Caco-2 (cell line): ENCODE results near the gene AMZ1. TPM values are rescaled to one million over a fixed set of nuclear protein-coding genes. Genes with fewer than 3 reads are reported as not detected.
"Not testable (repeated sequence)": the region's sequence is repeated elsewhere in the genome, so short reads cannot be mapped to it uniquely, and the experiment has no call there.

ENCODE experiments used
- BruUV-seq: library from RNA; stranded (reverse); fragments of 400-500 nt; replicated peaks from 2 replicates; lab custom pipeline; 2021; lab: Mats Ljungman, UMichigan
- CTCF ChIA-PET: fragments of 300-600 bp; sonication (Branson Sonifier 250); formaldehyde crosslinking; loops from one replicate; lab custom pipeline; 2022; ENCODE audit warnings: antibody characterized with exemption; lab: Charles Lee
- POLR2A ChIA-PET: fragments of 300-600 bp; sonication (Branson Sonifier 250); formaldehyde crosslinking; loops from one replicate; lab custom pipeline; 2022; ENCODE audit warnings: antibody characterized with exemption; lab: Charles Lee
- DNase-seq, 2 experiments: peaks; one replicate each; pipeline versions ENCODE4 v3.0.0 to v3.0.0-alpha.2; 2020 to 2022
- H3K27me3 ChIP-seq: replicated peaks from 2 replicates; pipeline ENCODE4 v1.6.0; 2011; ENCODE audit warnings: low read length; ENCODE audit not compliant: control insufficient read depth, insufficient read depth
- H3K36me3 ChIP-seq: 2 replicates; pipeline ENCODE4 v1.5.1; 2011; ENCODE audit warnings: low read length; ENCODE audit not compliant: control insufficient read depth, insufficient read depth
- H3K4me1 ChIP-seq: fragments of 250-450 bp; sonication (Bioruptor Pico); 2 replicates; pipeline ENCODE4 v1.5.1; 2020; ENCODE audit warnings: mild to moderate bottlenecking
- H3K4me3 ChIP-seq: 2 replicates; pipeline ENCODE4 v1.5.1; 2011; ENCODE audit warnings: low read depth, mild to moderate bottlenecking, control low read depth, low read length
- H3K9me3 ChIP-seq: fragments of 250-450 bp; sonication (Bioruptor Pico); 2 replicates; pipeline ENCODE4 v1.5.1; 2020; ENCODE audit warnings: mild to moderate bottlenecking, moderate library complexity
- H3K27ac Mint-ChIP-seq: one replicate; pipeline ENCODE4 v1.8.0; 2022; ENCODE audit warnings: mixed read lengths; ENCODE audit not compliant: unreplicated experiment
- H3K27me3 Mint-ChIP-seq: one replicate; pipeline ENCODE4 v1.8.0; 2022; ENCODE audit warnings: mixed read lengths; ENCODE audit not compliant: insufficient read depth, unreplicated experiment
- H3K36me3 Mint-ChIP-seq: one replicate; pipeline ENCODE4 v1.8.0; 2022; ENCODE audit warnings: mild to moderate bottlenecking, mixed read lengths; ENCODE audit not compliant: insufficient read depth, unreplicated experiment
- H3K4me1 Mint-ChIP-seq: one replicate; pipeline ENCODE4 v1.8.0; 2022; ENCODE audit warnings: low read depth, mixed read lengths; ENCODE audit not compliant: unreplicated experiment
- H3K4me3 Mint-ChIP-seq: one replicate; pipeline ENCODE4 v1.8.0; 2022; ENCODE audit warnings: mild to moderate bottlenecking, moderate library complexity, mixed read lengths; ENCODE audit not compliant: unreplicated experiment
- H3K9me3 Mint-ChIP-seq: one replicate; pipeline ENCODE4 v1.8.0; 2022; ENCODE audit warnings: mixed read lengths; ENCODE audit not compliant: unreplicated experiment
- intact Hi-C: fragments of 100-400 bp; cut with micrococcal nuclease; formaldehyde crosslinking; loops from one replicate; pipeline ENCODE4 v1.10.0; 2022; ENCODE audit not compliant: unreplicated experiment
- total RNA-seq: library from RNA; stranded (reverse); gene quantifications from 2 replicates; pipeline ENCODE4 v1.2.3, GENCODE V29; 2022
- TF ChIP-seq, protein P1 (sequence below), 2 experiments: fragments of 200-600 bp in 1 of 2; IDR thresholded peaks; 1 replicate in 1 of 2; 2 replicates in 1 of 2; pipeline versions ENCODE4 v1.5.1 to v1.8.0; 2011 to 2022; ENCODE audit warnings: antibody characterized with exemption in 1 of 2, control low read depth in 1 of 2, inconsistent platforms in 1 of 2, low read depth in 1 of 2, low read length in 1 of 2, mild to moderate bottlenecking in 1 of 2, moderate library complexity in 1 of 2; ENCODE audit not compliant: insufficient read depth in 1 of 2, severe bottlenecking in 1 of 2, unreplicated experiment in 1 of 2

The AMZ1 gene
- total RNA-seq, 1 experiment from 2014 or later, result 0.11 TPM

DNA sequence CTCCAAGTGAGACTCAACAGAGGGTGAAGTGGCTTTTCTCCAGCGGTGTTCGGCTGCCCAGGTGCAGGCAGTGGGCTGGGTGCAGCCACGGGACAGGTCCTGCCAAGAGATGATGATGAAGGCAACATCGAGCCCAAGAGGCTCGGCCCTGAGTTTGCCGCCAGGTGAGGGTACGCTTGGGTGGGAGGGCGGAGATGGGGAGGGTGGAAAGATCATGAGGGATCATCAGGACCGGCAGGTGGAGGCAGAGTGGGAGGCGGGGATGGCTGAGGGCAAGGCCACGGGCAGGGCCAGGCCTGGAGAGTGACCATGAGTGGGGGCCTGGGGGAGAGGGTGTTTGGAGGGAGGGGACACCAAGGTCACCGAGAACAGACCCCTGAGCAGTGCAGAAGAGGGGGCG lies 17.8 kb upstream of the AMZ1 start:
- intact Hi-C loops, result loop anchor here (10.0 kb wide), 1 partner anchor 175 kb away; the partner anchor contains the start of gene GNA12
- Mint-ChIP-seq H3K36me3 (peaks cover 6% of the 10 kb centered on the region), H3K9me3 (peaks cover 11% of the 10 kb centered on the region), H3K4me3 (no peak overlapping the region), H3K27me3 (peaks cover 3% of the 10 kb centered on the region), H3K4me1 (peaks cover 7% of the 10 kb centered on the region), H3K27ac (no peak overlapping the region)
- TF ChIP-seq, protein P1, sequence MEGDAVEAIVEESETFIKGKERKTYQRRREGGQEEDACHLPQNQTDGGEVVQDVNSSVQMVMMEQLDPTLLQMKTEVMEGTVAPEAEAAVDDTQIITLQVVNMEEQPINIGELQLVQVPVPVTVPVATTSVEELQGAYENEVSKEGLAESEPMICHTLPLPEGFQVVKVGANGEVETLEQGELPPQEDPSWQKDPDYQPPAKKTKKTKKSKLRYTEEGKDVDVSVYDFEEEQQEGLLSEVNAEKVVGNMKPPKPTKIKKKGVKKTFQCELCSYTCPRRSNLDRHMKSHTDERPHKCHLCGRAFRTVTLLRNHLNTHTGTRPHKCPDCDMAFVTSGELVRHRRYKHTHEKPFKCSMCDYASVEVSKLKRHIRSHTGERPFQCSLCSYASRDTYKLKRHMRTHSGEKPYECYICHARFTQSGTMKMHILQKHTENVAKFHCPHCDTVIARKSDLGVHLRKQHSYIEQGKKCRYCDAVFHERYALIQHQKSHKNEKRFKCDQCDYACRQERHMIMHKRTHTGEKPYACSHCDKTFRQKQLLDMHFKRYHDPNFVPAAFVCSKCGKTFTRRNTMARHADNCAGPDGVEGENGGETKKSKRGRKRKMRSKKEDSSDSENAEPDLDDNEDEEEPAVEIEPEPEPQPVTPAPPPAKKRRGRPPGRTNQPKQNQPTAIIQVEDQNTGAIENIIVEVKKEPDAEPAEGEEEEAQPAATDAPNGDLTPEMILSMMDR (IDR thresholded peaks at IDR 0.05; ENCODE audit: insufficient read depth in 1 of 2, low read depth in 1 of 2, low read length in 1 of 2, severe bottlenecking in 1 of 2, unreplicated experiment in 1 of 2), result no peak
- no peaks in the 10 kb centered on the region for H3K27me3 ChIP-seq
- no peaks in the 10 kb centered on the region for H3K9me3 ChIP-seq
- ChIA-PET POLR2A (no interaction called here), CTCF (interaction anchor here (0.5 to 1.5 kb wide), 7 partner anchors 10 to 118 kb away, joined by 3 to 13 read pairs (median 4); no protein-coding TSS in a partner anchor)
- no peaks in the 10 kb centered on the region for H3K36me3 ChIP-seq
- H3K4me3 ChIP-seq, result no peak overlapping the region
- H3K4me1 ChIP-seq, result no peaks in the 10 kb centered on the region
- BruUV-seq, result no TSS peak
- no peak for DNase-seq

DNA sequence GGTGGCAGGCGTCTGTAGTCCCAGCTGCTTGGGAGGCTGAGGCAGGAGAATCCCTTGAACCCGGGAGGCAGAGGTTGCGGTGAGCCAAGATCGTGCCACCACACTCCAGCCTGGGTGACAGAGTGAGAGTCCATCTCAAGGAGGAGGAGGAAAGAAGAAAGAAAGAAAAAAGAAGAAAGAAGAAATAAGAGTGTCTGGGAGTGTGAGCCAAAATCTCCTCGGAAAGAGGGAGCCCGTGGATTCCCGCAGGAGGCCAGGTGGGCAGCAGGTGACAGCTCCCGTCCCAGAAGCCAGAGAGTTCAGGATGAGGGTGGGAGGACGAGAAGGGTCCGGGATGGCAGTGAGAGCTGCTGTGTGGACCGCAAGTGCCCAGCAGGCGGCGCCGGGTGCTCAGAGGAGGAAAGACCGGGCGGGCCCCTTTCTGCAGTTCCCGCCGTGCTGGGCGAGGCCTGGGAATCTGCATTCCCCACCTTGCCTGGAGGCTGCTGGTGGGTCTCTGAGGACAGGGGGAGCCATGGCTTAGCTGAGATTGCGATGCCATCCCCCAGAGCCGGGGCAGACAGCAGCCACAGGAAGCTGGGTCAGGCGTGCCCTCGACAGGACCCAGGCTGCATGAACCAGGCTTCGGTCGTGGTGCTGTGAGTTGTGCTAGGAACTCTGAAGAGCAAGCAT lies 17.1 kb upstream of the AMZ1 start:
- intact Hi-C loops, result loop anchor here (1.0 to 10.0 kb wide), 2 partner anchors 9 to 174 kb away; partner anchors contain the start of gene GNA12
- Histone ChIP-seq H3K27me3 (no peaks in the 10 kb centered on the region), H3K4me1 (no peaks in the 10 kb centered on the region), H3K9me3 (no peaks in the 10 kb centered on the region), H3K36me3 (no peaks in the 10 kb centered on the region), H3K4me3 (no peak overlapping the region)
- H3K4me3 Mint-ChIP-seq, result no peak overlapping the region
- peaks cover 3% of the 10 kb centered on the region for H3K27me3 Mint-ChIP-seq
- no peak overlapping the region for H3K27ac Mint-ChIP-seq
- ChIA-PET CTCF (interaction anchor here (0.5 to 1.5 kb wide), 7 partner anchors 9 to 117 kb away, joined by 3 to 13 read pairs (median 4); no protein-coding TSS in a partner anchor), POLR2A (no interaction called here)
- peaks cover 7% of the 10 kb centered on the region for H3K4me1 Mint-ChIP-seq
- peaks cover 11% of the 10 kb centered on the region for H3K9me3 Mint-ChIP-seq
- BruUV-seq, result no TSS peak
- no peaks in the 10 kb centered on the region for H3K36me3 Mint-ChIP-seq
- TF ChIP-seq, protein P1 (IDR thresholded peaks at IDR 0.05; ENCODE audit: insufficient read depth in 1 of 2, low read depth in 1 of 2, low read length in 1 of 2, severe bottlenecking in 1 of 2, unreplicated experiment in 1 of 2), result peak; percentile 85 to 90
- peak; percentile 70 to 82 for DNase-seq

DNA sequence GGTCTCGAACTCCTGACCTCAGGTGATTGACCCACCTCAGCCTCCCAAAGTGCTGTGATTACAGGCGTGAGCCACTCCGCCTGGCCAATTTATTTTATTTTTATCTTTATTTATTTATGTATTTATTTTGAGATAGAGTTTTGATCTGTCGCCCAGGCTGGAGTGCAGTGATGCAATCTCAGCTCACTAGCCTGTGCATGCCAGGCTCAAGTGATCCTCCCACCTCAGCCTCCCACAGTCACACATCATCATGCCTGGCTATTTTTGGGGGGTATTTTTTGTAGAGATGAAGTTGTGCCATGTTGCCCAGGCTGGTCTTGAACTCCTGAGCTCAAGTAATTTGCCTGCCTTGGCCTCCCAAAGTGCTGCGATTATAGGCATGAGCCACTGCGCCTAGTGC lies 14.8 kb upstream of the AMZ1 start:
- H3K4me3 ChIP-seq, H3K4me1 Mint-ChIP-seq, H3K36me3 Mint-ChIP-seq, DNase-seq, H3K36me3 ChIP-seq, H3K4me1 ChIP-seq, H3K4me3 Mint-ChIP-seq, H3K27ac Mint-ChIP-seq, POLR2A ChIA-PET, H3K9me3 ChIP-seq, CTCF ChIA-PET, H3K27me3 Mint-ChIP-seq, H3K27me3 ChIP-seq, BruUV-seq: not testable (repeated sequence)
- intact Hi-C loops, result loop anchor here (10.0 kb wide), 1 partner anchor 172 kb away; the partner anchor contains the start of gene GNA12
- peaks cover 11% of the 10 kb centered on the region for H3K9me3 Mint-ChIP-seq
